B cell (primary cell): ENCODE data around the gene TCERG1L.

ENCODE experiments used
- EZH2 ChIP-seq: IDR thresholded peaks from 2 replicates; pipeline ENCODE4 v1.6.1; 2012; ENCODE audit warnings: borderline replicate concordance, low read depth, mild to moderate bottlenecking, moderate library complexity, low read length; ENCODE audit not compliant: insufficient read depth, poor library complexity, severe bottlenecking
- TF ChIP-seq, protein P1 (sequence below): fragments of 200-600 bp; IDR thresholded peaks from one replicate; pipeline ENCODE4 v1.8.0; 2022; ENCODE audit warnings: antibody characterized with exemption, mild to moderate bottlenecking

- TF ChIP-seq, protein P1, sequence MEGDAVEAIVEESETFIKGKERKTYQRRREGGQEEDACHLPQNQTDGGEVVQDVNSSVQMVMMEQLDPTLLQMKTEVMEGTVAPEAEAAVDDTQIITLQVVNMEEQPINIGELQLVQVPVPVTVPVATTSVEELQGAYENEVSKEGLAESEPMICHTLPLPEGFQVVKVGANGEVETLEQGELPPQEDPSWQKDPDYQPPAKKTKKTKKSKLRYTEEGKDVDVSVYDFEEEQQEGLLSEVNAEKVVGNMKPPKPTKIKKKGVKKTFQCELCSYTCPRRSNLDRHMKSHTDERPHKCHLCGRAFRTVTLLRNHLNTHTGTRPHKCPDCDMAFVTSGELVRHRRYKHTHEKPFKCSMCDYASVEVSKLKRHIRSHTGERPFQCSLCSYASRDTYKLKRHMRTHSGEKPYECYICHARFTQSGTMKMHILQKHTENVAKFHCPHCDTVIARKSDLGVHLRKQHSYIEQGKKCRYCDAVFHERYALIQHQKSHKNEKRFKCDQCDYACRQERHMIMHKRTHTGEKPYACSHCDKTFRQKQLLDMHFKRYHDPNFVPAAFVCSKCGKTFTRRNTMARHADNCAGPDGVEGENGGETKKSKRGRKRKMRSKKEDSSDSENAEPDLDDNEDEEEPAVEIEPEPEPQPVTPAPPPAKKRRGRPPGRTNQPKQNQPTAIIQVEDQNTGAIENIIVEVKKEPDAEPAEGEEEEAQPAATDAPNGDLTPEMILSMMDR: no peak
- TF ChIP-seq EZH2: no peak
These were observed 167.3 kb downstream of the TCERG1L start for GRCh38 chr10:131144196-131144595.
